Measurements from ENCODE around the gene DKC1. TPM values are rescaled to one million over a fixed set of nuclear protein-coding genes. Genes with fewer than 3 reads are reported as not detected.

DKC1 gene
- total RNA-seq, 1 donor from 2014 or later = 45.6 TPM

DNA sequence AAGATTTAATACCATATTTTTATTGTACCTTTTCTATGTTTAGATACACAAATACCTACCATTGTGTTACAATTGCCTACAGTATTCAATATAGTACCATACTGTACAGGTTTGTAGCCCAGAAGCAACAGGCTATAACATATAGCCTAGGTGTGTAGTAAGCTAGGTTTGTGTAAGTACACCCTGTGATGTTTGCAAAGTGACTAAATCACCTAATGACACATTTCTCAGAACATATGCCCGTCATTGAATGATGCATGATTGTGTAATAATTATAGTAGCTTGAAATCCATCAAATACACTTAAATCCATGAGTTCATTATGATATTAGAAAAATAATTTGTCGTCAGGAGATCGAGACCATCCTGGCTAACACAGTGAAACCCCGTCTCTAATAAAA is 42.6 kb upstream of the DKC1 start:
- no peak overlapping the region for H2AFZ ChIP-seq (replicated peaks)
- no peak overlapping the region for H3K4me3 ChIP-seq
- H3K27ac ChIP-seq = no peak overlapping the region
- Mint-ChIP-seq H3K9me3 (peaks cover 12% of the 10 kb centered on the region), H3K4me3 (no peak overlapping the region), H3K27ac (no peak overlapping the region), H3K36me3 (no peaks in the 10 kb centered on the region), H3K4me1 (no peaks in the 10 kb centered on the region), H3K27me3 (ENCODE audit: insufficient read depth, low read depth) (no peaks in the 10 kb centered on the region)
- H3K9me3 ChIP-seq (ENCODE audit: low read depth) = no peaks in the 10 kb centered on the region
- no peak overlapping the region for H3K9ac ChIP-seq
- no peak for DNase-seq (ENCODE audit: low spot score)
- H3K27me3 ChIP-seq = no peaks in the 10 kb centered on the region
- no peak overlapping the region for H3K4me2 ChIP-seq
- H3F3A ChIP-seq (ENCODE audit: low read depth) = no peaks in the 10 kb centered on the region
- no peaks in the 10 kb centered on the region for H3K36me3 ChIP-seq
- H3K4me1 ChIP-seq = no peaks in the 10 kb centered on the region
- TF ChIP-seq CTCF (IDR thresholded peaks at IDR 0.05) = no peak
- TF ChIP-seq EZH2phosphoT487 (IDR thresholded peaks at IDR 0.05) = no peak
- TF ChIP-seq EZH2 (IDR thresholded peaks at IDR 0.05) = no peak
- no peaks in the 10 kb centered on the region for H3K79me2 ChIP-seq (ENCODE audit: low read depth)
- H4K20me1 ChIP-seq (ENCODE audit: low read depth) = no peaks in the 10 kb centered on the region

DNA sequence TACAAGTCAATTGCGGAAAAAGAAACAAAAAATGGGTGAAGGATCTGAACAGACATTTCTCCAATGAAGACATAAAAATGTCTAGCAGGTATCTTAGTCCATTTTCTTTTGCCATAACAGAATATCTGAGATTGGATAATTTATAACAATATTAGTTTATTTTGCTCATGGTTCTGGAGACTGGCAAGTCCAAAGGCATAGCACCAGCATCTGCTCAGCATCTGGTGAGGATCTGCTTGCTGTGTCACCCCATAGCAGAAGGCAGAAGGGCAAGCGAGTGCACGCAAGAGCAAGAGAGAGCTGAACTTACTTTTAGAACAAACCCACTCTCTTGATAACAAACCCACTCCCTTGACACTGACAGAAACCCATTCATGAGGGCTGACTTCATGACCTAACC is 41.5 kb upstream of the DKC1 start:
- Histone ChIP-seq H2AFZ (replicated peaks) (no peak overlapping the region), H3F3A (ENCODE audit: low read depth) (no peaks in the 10 kb centered on the region), H3K9me3 (ENCODE audit: low read depth) (no peaks in the 10 kb centered on the region), H3K79me2 (ENCODE audit: low read depth) (no peaks in the 10 kb centered on the region), H3K36me3 (no peaks in the 10 kb centered on the region), H3K4me3 (no peak overlapping the region), H3K9ac (no peak overlapping the region), H3K4me2 (no peak overlapping the region), H3K27ac (no peak overlapping the region), H4K20me1 (ENCODE audit: low read depth) (no peaks in the 10 kb centered on the region), H3K4me1 (no peaks in the 10 kb centered on the region), H3K27me3 (no peaks in the 10 kb centered on the region)
- no peak overlapping the region for H3K27ac Mint-ChIP-seq
- no peaks in the 10 kb centered on the region for H3K36me3 Mint-ChIP-seq
- H3K4me3 Mint-ChIP-seq = no peak overlapping the region
- H3K27me3 Mint-ChIP-seq (ENCODE audit: insufficient read depth, low read depth) = no peaks in the 10 kb centered on the region
- no peak for DNase-seq (ENCODE audit: low spot score)
- peaks cover 12% of the 10 kb centered on the region for H3K9me3 Mint-ChIP-seq
- H3K4me1 Mint-ChIP-seq = no peaks in the 10 kb centered on the region
- TF ChIP-seq CTCF (IDR thresholded peaks at IDR 0.05) = no peak
- no peak for TF ChIP-seq EZH2phosphoT487 (IDR thresholded peaks at IDR 0.05)
- no peak for TF ChIP-seq EZH2 (IDR thresholded peaks at IDR 0.05)

- no peaks in the 10 kb centered on the region for H3K36me3 Mint-ChIP-seq
- DNase-seq (ENCODE audit: low spot score) = no peak
- Histone ChIP-seq H3K9me3 (ENCODE audit: low read depth) (no peaks in the 10 kb centered on the region), H3K79me2 (ENCODE audit: low read depth) (no peaks in the 10 kb centered on the region), H3K4me2 (no peak overlapping the region), H2AFZ (replicated peaks) (no peak overlapping the region), H3K27me3 (no peaks in the 10 kb centered on the region), H3K4me1 (no peaks in the 10 kb centered on the region), H3K27ac (no peak overlapping the region), H3K9ac (no peak overlapping the region), H3K4me3 (no peak overlapping the region), H4K20me1 (ENCODE audit: low read depth) (no peaks in the 10 kb centered on the region), H3F3A (ENCODE audit: low read depth) (no peaks in the 10 kb centered on the region), H3K36me3 (no peaks in the 10 kb centered on the region)
- H3K4me3 Mint-ChIP-seq = no peak overlapping the region
- H3K4me1 Mint-ChIP-seq = no peaks in the 10 kb centered on the region
- H3K27me3 Mint-ChIP-seq (ENCODE audit: insufficient read depth, low read depth) = no peaks in the 10 kb centered on the region
- no peak overlapping the region for H3K27ac Mint-ChIP-seq
- peaks cover 12% of the 10 kb centered on the region for H3K9me3 Mint-ChIP-seq
- TF ChIP-seq CTCF (IDR thresholded peaks at IDR 0.05) = no peak
- TF ChIP-seq EZH2phosphoT487 (IDR thresholded peaks at IDR 0.05) = no peak
- TF ChIP-seq EZH2 (IDR thresholded peaks at IDR 0.05) = no peak
Measured at GRCh38 chrX:154724993-154725756, 37.5 kb upstream of the DKC1 start.
